ENCODE data around the gene PEF1.

GRCh38 chr1:31639543-31639942 lies 5.1 kb downstream of the PEF1 start:
- TF ChIP-seq CTCF (IDR thresholded peaks at IDR 0.05) (no peak), POLR2A (IDR thresholded peaks at IDR 0.05) (no peak), EP300 (IDR thresholded peaks at IDR 0.05) (no peak)

Data from ovary (tissue), 3 donors.